WI38 (cell line): ENCODE results near the gene CORIN.
"Not testable (repeated sequence)": the region's sequence is repeated elsewhere in the genome, so short reads cannot be mapped to it uniquely, and the experiment has no call there.

Experiments used
- H3K4me3 ChIP-seq: 2 replicates; pipeline ENCODE4 v1.5.1; 2011; ENCODE audit warnings: low read depth, mild to moderate bottlenecking, control low read depth, low read length
- CTCF ChIP-seq: IDR thresholded peaks from 2 replicates; pipeline ENCODE4 v1.5.1; 2012; ENCODE audit warnings: low read depth, mild to moderate bottlenecking, control low read depth, low read length

Gene CORIN

GRCh38 chr4:47561331-47561730, 276.5 kb downstream of the CORIN start:
- TF ChIP-seq CTCF, result no peak
- no peak overlapping the region for H3K4me3 ChIP-seq

- TF ChIP-seq CTCF, result no peak
- no peak overlapping the region for H3K4me3 ChIP-seq
Observed at GRCh38 chr4:47560682-47561081, 277.2 kb downstream of the CORIN start.

- TF ChIP-seq CTCF, result no peak
- no peak overlapping the region for H3K4me3 ChIP-seq
Observed at GRCh38 chr4:47557255-47557654, 280.6 kb downstream of the CORIN start.

GRCh38 chr4:47555920-47556319, 281.9 kb downstream of the CORIN start:
- not testable (repeated sequence) for H3K4me3 ChIP-seq

GRCh38 chr4:47553329-47554125, 284.3 kb downstream of the CORIN start:
- no peak overlapping the region for H3K4me3 ChIP-seq
- no peak for TF ChIP-seq CTCF

GRCh38 chr4:47551682-47552081, 286.2 kb downstream of the CORIN start:
- no peak for TF ChIP-seq CTCF
- H3K4me3 ChIP-seq, result no peak overlapping the region

GRCh38 chr4:47550899-47551548, 286.8 kb downstream of the CORIN start:
- TF ChIP-seq CTCF, result no peak
- H3K4me3 ChIP-seq, result no peak overlapping the region

GRCh38 chr4:47550357-47550756, 287.5 kb downstream of the CORIN start:
- H3K4me3 ChIP-seq, result not testable (repeated sequence)
